K562 (cell line): ENCODE results near the gene ATL1. TPM values are rescaled to one million over a fixed set of nuclear protein-coding genes. Genes with fewer than 3 reads are reported as not detected.

Source experiments
- GATA2 ChIP-seq: sonication (generic); formaldehyde crosslinking; IDR thresholded peaks from 2 replicates; pipeline ENCODE4 v1.4.0; 2020; ENCODE audit warnings: mild to moderate bottlenecking, missing genetic modification reagents
- RBM39 ChIP-seq: fragments of 200-400 bp; formaldehyde crosslinking; optimal IDR thresholded peaks from 2 replicates; pipeline ENCODE3; 2018; ENCODE audit warnings: low read depth, low read length
- SIN3B ChIP-seq: fragments of 450-650 bp; IDR thresholded peaks from 2 replicates; pipeline ENCODE4 v1.6.1; 2017; ENCODE audit warnings: low read depth, mild to moderate bottlenecking, moderate library complexity
- ZKSCAN8 ChIP-seq: fragments of 200-800 bp; sonication (Bioruptor generic); IDR thresholded peaks from 2 replicates; pipeline ENCODE4 v1.6.1; 2016; ENCODE audit warnings: missing genetic modification characterization, missing compliant biosample characterization
- polyA plus RNA-seq, 8 experiments: library from polyadenylated mRNA; depleted of rRNA in 4 of 8; stranded (reverse) in 5 of 8; unstranded in 3 of 8; fragments of >200 nt; fragmentation: Nextera tagmentation in 2 of 8; fragmentation: Illumina TruSeq in 1 of 8; extraction: Ambion mirVana in 2 of 8; extraction: Trizol in 1 of 8; gene quantifications; 2 replicates each; pipeline versions ENCODE4 v1.2.1 to v1.2.3, GENCODE V29; 2011 to 2014; ENCODE audit warnings: inconsistent platforms in 1 of 8, missing spikeins in 1 of 8
- total RNA-seq, 7 experiments: library from RNA; depleted of rRNA in 6 of 7; stranded (reverse); fragments of >200 nt in 6 of 7; fragmentation: Illumina TruSeq in 2 of 7; extraction: Trizol in 2 of 7; gene quantifications; 2 replicates each; pipeline versions ENCODE4 v1.2.1 to v1.2.3, GENCODE V29; 2011 to 2021; ENCODE audit warnings: low replicate concordance in 1 of 7
- TF ChIP-seq, protein P1 (sequence below): fragments of 250-450 bp; sonication (Bioruptor Pico); IDR thresholded peaks from 2 replicates; pipeline ENCODE4 v1.8.0; 2022; ENCODE audit warnings: inconsistent platforms, mild to moderate bottlenecking, moderate library complexity, borderline replicate concordance
- TF ChIP-seq, protein P2 (sequence below): fragments of 250-450 bp; sonication (Bioruptor Pico); IDR thresholded peaks from 2 replicates; pipeline ENCODE4 v1.5.0; 2021
- TF ChIP-seq, protein P3 (sequence below): IDR thresholded peaks from 3 replicates; pipeline ENCODE4 v1.6.1; 2011; ENCODE audit warnings: borderline replicate concordance, mild to moderate bottlenecking, moderate library complexity; ENCODE audit not compliant: insufficient read length; ENCODE audit errors: extremely low read depth

ATL1 gene
- total and polyA plus RNA-seq, 9 of the 15 experiments (the other 6 are each of a cell fraction or from before 2014, with no cell fraction given), result 0.04 to 0.16 (median 0.07) TPM; not detected in 4

DNA sequence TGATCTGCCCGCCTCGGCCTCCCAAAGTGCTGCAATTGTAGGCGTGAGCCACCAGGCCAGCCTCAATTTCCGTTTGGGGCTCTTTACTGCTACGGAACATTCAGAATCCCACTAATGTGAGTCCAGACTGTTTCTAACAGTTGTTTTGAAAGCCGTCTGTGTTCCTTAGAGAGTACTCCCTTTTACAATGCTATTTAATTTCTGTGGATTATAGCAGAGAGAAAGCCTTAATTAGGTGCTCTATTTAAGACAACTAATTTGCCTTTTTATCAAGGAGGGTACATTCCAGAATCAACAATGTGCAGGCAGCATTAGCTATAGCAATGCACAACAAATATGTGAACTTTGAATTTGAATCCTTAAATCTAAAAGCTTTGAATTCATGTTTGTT lies 110.9 kb downstream of the ATL1 start (continued):
- TF ChIP-seq ZKSCAN8 (no peak), RBM39 (no peak), GATA2 (no peak), SIN3B (no peak)
- TF ChIP-seq, protein P1, sequence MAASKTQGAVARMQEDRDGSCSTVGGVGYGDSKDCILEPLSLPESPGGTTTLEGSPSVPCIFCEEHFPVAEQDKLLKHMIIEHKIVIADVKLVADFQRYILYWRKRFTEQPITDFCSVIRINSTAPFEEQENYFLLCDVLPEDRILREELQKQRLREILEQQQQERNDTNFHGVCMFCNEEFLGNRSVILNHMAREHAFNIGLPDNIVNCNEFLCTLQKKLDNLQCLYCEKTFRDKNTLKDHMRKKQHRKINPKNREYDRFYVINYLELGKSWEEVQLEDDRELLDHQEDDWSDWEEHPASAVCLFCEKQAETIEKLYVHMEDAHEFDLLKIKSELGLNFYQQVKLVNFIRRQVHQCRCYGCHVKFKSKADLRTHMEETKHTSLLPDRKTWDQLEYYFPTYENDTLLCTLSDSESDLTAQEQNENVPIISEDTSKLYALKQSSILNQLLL, result no peak
- TF ChIP-seq, protein P2, sequence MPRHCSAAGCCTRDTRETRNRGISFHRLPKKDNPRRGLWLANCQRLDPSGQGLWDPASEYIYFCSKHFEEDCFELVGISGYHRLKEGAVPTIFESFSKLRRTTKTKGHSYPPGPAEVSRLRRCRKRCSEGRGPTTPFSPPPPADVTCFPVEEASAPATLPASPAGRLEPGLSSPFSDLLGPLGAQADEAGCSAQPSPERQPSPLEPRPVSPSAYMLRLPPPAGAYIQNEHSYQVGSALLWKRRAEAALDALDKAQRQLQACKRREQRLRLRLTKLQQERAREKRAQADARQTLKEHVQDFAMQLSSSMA, result no peak
- TF ChIP-seq, protein P3, sequence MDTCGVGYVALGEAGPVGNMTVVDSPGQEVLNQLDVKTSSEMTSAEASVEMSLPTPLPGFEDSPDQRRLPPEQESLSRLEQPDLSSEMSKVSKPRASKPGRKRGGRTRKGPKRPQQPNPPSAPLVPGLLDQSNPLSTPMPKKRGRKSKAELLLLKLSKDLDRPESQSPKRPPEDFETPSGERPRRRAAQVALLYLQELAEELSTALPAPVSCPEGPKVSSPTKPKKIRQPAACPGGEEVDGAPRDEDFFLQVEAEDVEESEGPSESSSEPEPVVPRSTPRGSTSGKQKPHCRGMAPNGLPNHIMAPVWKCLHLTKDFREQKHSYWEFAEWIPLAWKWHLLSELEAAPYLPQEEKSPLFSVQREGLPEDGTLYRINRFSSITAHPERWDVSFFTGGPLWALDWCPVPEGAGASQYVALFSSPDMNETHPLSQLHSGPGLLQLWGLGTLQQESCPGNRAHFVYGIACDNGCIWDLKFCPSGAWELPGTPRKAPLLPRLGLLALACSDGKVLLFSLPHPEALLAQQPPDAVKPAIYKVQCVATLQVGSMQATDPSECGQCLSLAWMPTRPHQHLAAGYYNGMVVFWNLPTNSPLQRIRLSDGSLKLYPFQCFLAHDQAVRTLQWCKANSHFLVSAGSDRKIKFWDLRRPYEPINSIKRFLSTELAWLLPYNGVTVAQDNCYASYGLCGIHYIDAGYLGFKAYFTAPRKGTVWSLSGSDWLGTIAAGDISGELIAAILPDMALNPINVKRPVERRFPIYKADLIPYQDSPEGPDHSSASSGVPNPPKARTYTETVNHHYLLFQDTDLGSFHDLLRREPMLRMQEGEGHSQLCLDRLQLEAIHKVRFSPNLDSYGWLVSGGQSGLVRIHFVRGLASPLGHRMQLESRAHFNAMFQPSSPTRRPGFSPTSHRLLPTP, result no peak
